SH-SY5Y (cell line): ENCODE results near the gene SLC7A6.

Experiments used
- GATA2 ChIP-seq: IDR thresholded peaks from 2 replicates; pipeline ENCODE4 v1.6.1; 2011; ENCODE audit warnings: mild to moderate bottlenecking, low read depth, low read length
- GATA3 ChIP-seq: IDR thresholded peaks from 2 replicates; pipeline ENCODE4 v1.6.1; 2011; ENCODE audit warnings: low read depth, mild to moderate bottlenecking, low read length, moderate library complexity

Gene SLC7A6

DNA sequence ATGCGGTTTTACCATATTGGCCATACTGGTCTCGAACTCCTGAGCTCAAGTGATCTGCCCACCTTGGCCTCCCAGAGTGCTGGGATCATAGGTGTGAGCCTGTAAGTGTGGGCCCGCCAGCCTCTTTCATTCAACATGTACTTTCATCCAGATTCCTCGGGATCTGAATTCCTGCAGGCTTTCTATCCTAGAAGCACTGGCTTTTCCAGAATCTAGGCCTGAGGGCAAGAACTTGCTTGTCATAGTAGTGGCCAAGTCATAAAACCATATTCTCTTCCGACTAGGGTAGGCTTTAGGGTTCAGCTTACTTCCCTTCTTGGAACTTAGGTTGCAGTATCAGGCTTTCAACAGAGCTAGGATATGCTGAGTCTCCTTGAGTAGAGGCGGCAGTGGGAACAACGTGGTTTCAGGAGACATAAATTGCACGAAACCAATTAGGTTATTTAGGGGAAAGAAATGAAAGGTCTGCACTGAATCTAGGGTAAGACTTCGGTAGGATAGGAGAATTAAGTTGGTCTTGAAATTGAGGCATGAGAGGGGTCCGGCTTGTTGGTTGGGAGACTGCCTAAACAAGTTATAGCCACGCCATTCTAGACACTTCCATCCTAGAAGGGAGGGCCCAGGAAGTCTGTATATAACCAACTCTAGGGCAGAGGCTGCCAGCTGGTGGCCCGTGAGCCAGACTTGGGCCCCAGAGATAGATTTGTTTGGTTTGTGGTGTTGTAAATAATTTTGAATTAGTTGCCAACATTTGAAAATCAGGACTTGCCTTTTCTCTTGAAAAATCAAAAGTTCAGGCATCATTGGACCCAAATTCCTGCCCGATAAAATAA is 15.6 kb downstream of the SLC7A6 start:
- TF ChIP-seq GATA3 = no peak
- no peak for TF ChIP-seq GATA2

DNA sequence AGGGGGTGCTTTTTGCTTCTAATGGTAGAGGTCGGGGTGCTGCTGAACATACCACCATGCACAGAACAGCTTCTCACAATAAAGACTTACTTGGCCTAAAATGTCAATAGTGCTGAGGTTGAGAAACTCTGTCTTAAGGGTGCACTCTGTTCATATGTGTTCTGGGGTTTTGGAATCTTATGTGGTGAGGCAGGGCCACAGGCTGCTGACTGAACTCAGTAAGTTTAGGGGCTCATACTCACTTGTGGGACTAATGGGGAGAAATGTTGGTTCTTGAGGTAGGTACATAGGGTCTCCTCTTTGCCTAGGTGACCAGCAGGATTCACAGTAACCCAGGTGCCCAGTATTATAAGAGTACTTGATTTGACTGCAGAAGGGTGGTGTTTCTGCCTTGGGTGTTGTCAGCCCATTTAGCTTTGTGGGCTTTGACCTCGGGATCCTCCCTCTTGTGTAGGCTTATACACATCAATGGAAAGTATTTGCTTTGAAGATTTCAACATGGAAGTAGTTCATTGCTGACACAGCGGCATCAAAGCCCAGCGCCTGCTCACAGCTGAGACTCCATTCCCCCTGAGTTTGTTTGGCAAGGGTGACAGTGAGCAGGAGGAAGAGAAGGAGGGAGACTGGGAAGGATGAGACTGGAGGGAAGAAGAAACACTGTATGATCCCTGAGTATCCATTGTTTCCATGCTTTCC is 17.2 kb downstream of the SLC7A6 start:
- TF ChIP-seq GATA3 (no peak), GATA2 (no peak)

- TF ChIP-seq GATA2 (no peak), GATA3 (no peak)
Observed at GRCh38 chr16:68282064-68282452, 17.7 kb downstream of the SLC7A6 start.

DNA sequence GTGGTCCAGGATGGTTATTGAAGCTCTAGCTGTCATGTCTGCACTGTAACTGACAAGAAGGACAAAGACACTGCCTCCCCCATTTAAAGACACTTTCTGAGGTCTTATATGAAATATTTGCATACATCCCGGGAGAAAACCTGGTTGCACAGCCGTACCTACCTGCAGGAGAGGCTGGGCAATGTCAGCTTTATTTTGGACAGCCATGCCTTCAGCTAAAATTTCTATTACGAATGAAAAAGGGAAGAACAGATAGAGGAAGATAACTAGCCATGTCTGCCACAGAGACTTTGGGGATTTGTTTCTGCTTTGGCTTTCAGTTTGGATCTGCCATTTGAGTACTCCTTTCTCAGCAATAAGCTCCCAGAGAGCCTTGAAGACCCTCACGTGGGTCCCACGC is 19.0 kb downstream of the SLC7A6 start:
- TF ChIP-seq GATA3 (no peak), GATA2 (no peak)

- TF ChIP-seq GATA3 (no peak), GATA2 (no peak)
Observed at GRCh38 chr16:68283801-68284598, 19.7 kb downstream of the SLC7A6 start.

GRCh38 chr16:68284847-68285246 is 20.5 kb downstream of the SLC7A6 start:
- TF ChIP-seq GATA3 (no peak), GATA2 (no peak)

GRCh38 chr16:68285683-68286082 is 21.4 kb downstream of the SLC7A6 start:
- no peak for TF ChIP-seq GATA2
- TF ChIP-seq GATA3 = no peak

- no peak for TF ChIP-seq GATA3
- TF ChIP-seq GATA2 = no peak
Observed at GRCh38 chr16:68286153-68287074, 22.1 kb downstream of the SLC7A6 start.

GRCh38 chr16:68287276-68288251 is 23.2 kb downstream of the SLC7A6 start:
- TF ChIP-seq GATA2 = no peak
- no peak for TF ChIP-seq GATA3

- TF ChIP-seq GATA3 (no peak), GATA2 (no peak)
Observed at GRCh38 chr16:68288252-68288650, 23.9 kb downstream of the SLC7A6 start.

GRCh38 chr16:68289202-68289601 is 24.9 kb downstream of the SLC7A6 start:
- TF ChIP-seq GATA2 (no peak), GATA3 (no peak)

GRCh38 chr16:68289621-68290329 is 25.4 kb downstream of the SLC7A6 start:
- TF ChIP-seq GATA2 (no peak), GATA3 (no peak)

GRCh38 chr16:68290450-68290849 is 26.1 kb downstream of the SLC7A6 start:
- no peak for TF ChIP-seq GATA2
- no peak for TF ChIP-seq GATA3
